ENCODE data around the gene MED23. TPM values are rescaled to one million over a fixed set of nuclear protein-coding genes. Genes with fewer than 3 reads are reported as not detected.

MED23 gene
- total RNA-seq, 1 donor from 2014 or later = 10.8 TPM

GRCh38 chr6:131524695-131525336 is 103.2 kb downstream of the MED23 start:
- Histone ChIP-seq H3K4me3 (no peak overlapping the region), H3K4me1 (no peaks in the 10 kb centered on the region), H3K27ac (replicated peaks) (no peak overlapping the region), H3K9me3 (replicated peaks) (peaks cover 10% of the 10 kb centered on the region), H3K36me3 (no peaks in the 10 kb centered on the region), H3K27me3 (ENCODE audit: low read depth) (no peaks in the 10 kb centered on the region)
- no peak for TF ChIP-seq CTCF (IDR thresholded peaks at IDR 0.05; ENCODE audit: borderline replicate concordance)
- DNase-seq = no peak
- intact Hi-C loops (cut with micrococcal nuclease) = no loop called here

GRCh38 chr6:131523988-131524673 is 103.9 kb downstream of the MED23 start:
- Histone ChIP-seq H3K4me3 (no peak overlapping the region), H3K27me3 (ENCODE audit: low read depth) (no peaks in the 10 kb centered on the region), H3K36me3 (no peaks in the 10 kb centered on the region), H3K9me3 (replicated peaks) (peaks cover 10% of the 10 kb centered on the region), H3K27ac (replicated peaks) (no peak overlapping the region), H3K4me1 (no peaks in the 10 kb centered on the region)
- no peak for TF ChIP-seq CTCF (IDR thresholded peaks at IDR 0.05; ENCODE audit: borderline replicate concordance)
- intact Hi-C loops (cut with micrococcal nuclease) = no loop called here
- no peak for DNase-seq

Other genes with a start within 250 kb of the MED23 start
- gene ARG1, start 55.0 kb downstream of the MED23 start, total RNA-seq = 0.22 TPM
- 0.14 TPM for gene ENPP3, start 9.1 kb upstream of the MED23 start, total RNA-seq
- gene OR2A4, start 73.2 kb upstream of the MED23 start, total RNA-seq = not detected
- not detected for gene CTAGE9, start 82.8 kb upstream of the MED23 start, total RNA-seq
- 2.9 TPM for gene ENPP1, start 179.8 kb upstream of the MED23 start, total RNA-seq